ENCODE data around the gene DNAH11.
"Not testable (repeated sequence)": the region's sequence is repeated elsewhere in the genome, so short reads cannot be mapped to it uniquely, and the experiment has no call there.

DNAH11 gene

GRCh38 chr7:21617513-21617912 lies 74.7 kb downstream of the DNAH11 start:
- no peak for DNase-seq

GRCh38 chr7:21617916-21618390 lies 75.1 kb downstream of the DNAH11 start:
- DNase-seq = peak in 2 of 14 donors; percentile 4 to 7

GRCh38 chr7:21618706-21619105 lies 75.9 kb downstream of the DNAH11 start:
- no peak for DNase-seq

GRCh38 chr7:21620054-21620453 lies 77.2 kb downstream of the DNAH11 start:
- DNase-seq = no peak

- no peak for DNase-seq
These were observed 81.5 kb downstream of the DNAH11 start for GRCh38 chr7:21624320-21624719.

- no peak for DNase-seq
These were observed 93.9 kb downstream of the DNAH11 start for GRCh38 chr7:21636694-21637093.

GRCh38 chr7:21639206-21639868 lies 96.5 kb downstream of the DNAH11 start:
- DNase-seq = no peak

- DNase-seq = no peak
These were observed 97.3 kb downstream of the DNAH11 start for GRCh38 chr7:21640105-21640504.

GRCh38 chr7:21641546-21641945 lies 98.7 kb downstream of the DNAH11 start:
- DNase-seq = no peak

GRCh38 chr7:21642422-21642821 lies 99.6 kb downstream of the DNAH11 start:
- no peak for DNase-seq

- DNase-seq = no peak
These were observed 108.9 kb downstream of the DNAH11 start for GRCh38 chr7:21651697-21652096.

GRCh38 chr7:21653623-21654022 lies 110.8 kb downstream of the DNAH11 start:
- DNase-seq = no peak

GRCh38 chr7:21656081-21656480 lies 113.2 kb downstream of the DNAH11 start:
- DNase-seq = peak in 3 of 14 donors; percentile 2 to 16 (median 5)

GRCh38 chr7:21656796-21657195 lies 114.0 kb downstream of the DNAH11 start:
- peak in 1 of 14 donors; percentile 17 for DNase-seq

GRCh38 chr7:21670496-21670895 lies 127.7 kb downstream of the DNAH11 start:
- no peak for DNase-seq

GRCh38 chr7:21671859-21672258 lies 129.0 kb downstream of the DNAH11 start:
- no peak for DNase-seq

- no peak for DNase-seq
These were observed 132.4 kb downstream of the DNAH11 start for GRCh38 chr7:21675255-21675654.

- no peak for DNase-seq
These were observed 147.9 kb downstream of the DNAH11 start for GRCh38 chr7:21690705-21691104.

- not testable (repeated sequence) for DNase-seq
These were observed 148.3 kb downstream of the DNAH11 start for GRCh38 chr7:21691146-21691545.

- not testable (repeated sequence) for DNase-seq
These were observed 157.7 kb downstream of the DNAH11 start for GRCh38 chr7:21700587-21700986.

- no peak for DNase-seq
These were observed 159.5 kb downstream of the DNAH11 start for GRCh38 chr7:21702303-21702702.

- DNase-seq = peak in 2 of 14 donors; percentile 3 to 82
These were observed 161.5 kb downstream of the DNAH11 start for GRCh38 chr7:21704359-21704758.

GRCh38 chr7:21706131-21706530 lies 163.3 kb downstream of the DNAH11 start:
- DNase-seq = no peak

GRCh38 chr7:21707566-21707965 lies 164.7 kb downstream of the DNAH11 start:
- DNase-seq = no peak

- DNase-seq = no peak
These were observed 165.3 kb downstream of the DNAH11 start for GRCh38 chr7:21708096-21708495.

Data from C1 segment of cervical spinal cord (tissue), 14 donors.